Panc1 (cell line): Measurements from ENCODE around the gene PTPMT1.

Experiments
- POLR2AphosphoS5 ChIP-seq: IDR thresholded peaks from 2 replicates; pipeline ENCODE4 v1.6.1; 2012; ENCODE audit warnings: mild to moderate bottlenecking, low read depth, low read length, moderate library complexity
- TCF7L2 ChIP-seq: IDR thresholded peaks from 2 replicates; pipeline ENCODE4 v1.6.1; 2011; ENCODE audit warnings: mild to moderate bottlenecking, low read depth, low read length, inconsistent platforms
- TF ChIP-seq, protein P1 (sequence below): fragments of 450-650 bp; IDR thresholded peaks from 2 replicates; pipeline ENCODE4 v1.5.1; 2017; ENCODE audit warnings: mild to moderate bottlenecking
- TF ChIP-seq, protein P2 (sequence below), 2 experiments: IDR thresholded peaks; 2 replicates each; pipeline ENCODE4 v1.6.1; 2011 to 2012; ENCODE audit warnings: low read depth in 2 of 2, control low read depth in 1 of 2, low read length in 1 of 2, mild to moderate bottlenecking in 1 of 2, moderate library complexity in 1 of 2; ENCODE audit not compliant: insufficient read depth in 1 of 2

DNA sequence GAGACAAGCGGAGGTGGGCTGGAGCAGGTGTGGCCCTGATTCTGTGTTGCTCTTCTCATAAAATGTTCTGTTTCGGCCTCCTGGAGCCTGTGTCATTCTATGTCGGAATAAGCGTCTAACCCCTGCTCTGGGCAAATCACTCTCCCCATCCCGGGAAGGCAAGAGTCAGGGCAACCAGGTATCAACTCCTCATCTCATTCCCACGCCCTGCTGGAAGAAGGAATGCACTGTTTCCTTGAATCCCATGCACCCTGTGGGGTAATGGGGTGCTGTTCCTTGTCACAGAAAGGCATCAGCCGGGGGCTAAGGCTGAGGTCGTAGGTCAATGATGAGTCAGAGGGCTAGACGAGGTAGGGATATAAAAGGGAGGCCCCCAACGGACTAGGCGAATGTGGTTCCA lies 23.7 kb downstream of the PTPMT1 start:
- TF ChIP-seq, protein P1, sequence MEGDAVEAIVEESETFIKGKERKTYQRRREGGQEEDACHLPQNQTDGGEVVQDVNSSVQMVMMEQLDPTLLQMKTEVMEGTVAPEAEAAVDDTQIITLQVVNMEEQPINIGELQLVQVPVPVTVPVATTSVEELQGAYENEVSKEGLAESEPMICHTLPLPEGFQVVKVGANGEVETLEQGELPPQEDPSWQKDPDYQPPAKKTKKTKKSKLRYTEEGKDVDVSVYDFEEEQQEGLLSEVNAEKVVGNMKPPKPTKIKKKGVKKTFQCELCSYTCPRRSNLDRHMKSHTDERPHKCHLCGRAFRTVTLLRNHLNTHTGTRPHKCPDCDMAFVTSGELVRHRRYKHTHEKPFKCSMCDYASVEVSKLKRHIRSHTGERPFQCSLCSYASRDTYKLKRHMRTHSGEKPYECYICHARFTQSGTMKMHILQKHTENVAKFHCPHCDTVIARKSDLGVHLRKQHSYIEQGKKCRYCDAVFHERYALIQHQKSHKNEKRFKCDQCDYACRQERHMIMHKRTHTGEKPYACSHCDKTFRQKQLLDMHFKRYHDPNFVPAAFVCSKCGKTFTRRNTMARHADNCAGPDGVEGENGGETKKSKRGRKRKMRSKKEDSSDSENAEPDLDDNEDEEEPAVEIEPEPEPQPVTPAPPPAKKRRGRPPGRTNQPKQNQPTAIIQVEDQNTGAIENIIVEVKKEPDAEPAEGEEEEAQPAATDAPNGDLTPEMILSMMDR, result no peak
- no peak for TF ChIP-seq POLR2AphosphoS5
- TF ChIP-seq, protein P2, sequence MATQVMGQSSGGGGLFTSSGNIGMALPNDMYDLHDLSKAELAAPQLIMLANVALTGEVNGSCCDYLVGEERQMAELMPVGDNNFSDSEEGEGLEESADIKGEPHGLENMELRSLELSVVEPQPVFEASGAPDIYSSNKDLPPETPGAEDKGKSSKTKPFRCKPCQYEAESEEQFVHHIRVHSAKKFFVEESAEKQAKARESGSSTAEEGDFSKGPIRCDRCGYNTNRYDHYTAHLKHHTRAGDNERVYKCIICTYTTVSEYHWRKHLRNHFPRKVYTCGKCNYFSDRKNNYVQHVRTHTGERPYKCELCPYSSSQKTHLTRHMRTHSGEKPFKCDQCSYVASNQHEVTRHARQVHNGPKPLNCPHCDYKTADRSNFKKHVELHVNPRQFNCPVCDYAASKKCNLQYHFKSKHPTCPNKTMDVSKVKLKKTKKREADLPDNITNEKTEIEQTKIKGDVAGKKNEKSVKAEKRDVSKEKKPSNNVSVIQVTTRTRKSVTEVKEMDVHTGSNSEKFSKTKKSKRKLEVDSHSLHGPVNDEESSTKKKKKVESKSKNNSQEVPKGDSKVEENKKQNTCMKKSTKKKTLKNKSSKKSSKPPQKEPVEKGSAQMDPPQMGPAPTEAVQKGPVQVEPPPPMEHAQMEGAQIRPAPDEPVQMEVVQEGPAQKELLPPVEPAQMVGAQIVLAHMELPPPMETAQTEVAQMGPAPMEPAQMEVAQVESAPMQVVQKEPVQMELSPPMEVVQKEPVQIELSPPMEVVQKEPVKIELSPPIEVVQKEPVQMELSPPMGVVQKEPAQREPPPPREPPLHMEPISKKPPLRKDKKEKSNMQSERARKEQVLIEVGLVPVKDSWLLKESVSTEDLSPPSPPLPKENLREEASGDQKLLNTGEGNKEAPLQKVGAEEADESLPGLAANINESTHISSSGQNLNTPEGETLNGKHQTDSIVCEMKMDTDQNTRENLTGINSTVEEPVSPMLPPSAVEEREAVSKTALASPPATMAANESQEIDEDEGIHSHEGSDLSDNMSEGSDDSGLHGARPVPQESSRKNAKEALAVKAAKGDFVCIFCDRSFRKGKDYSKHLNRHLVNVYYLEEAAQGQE (IDR thresholded peaks at IDR 0.05; ENCODE audit: insufficient read depth in 1 of 2, low read depth in 2 of 2, low read length in 1 of 2), result no peak
- TF ChIP-seq TCF7L2, result no peak
